Measurements from ENCODE around the gene MOCS2.
A peak's percentile ranks its signal among the peaks of the same experiment; 100 is the strongest.

The MOCS2 gene

DNA sequence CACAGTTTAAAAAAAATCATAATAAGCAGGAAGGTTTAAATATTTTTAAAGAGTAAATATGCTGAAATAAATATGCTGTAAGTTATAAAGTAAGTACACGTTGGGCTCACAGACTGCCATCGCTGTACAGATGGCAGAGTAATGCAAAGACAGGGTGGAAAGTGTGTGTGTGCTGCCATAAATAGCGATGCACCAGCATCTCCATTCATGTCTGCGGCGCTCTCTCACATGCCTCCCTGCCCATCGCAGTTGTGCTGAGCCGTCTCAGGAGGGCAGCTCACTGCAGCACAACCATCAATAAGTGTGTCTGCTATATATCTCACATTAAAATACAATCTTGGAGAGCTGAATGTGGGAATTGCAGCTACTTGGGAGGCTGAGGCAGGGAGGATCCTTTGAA lies 14.3 kb downstream of the MOCS2 start:
- no peak for DNase-seq (ENCODE audit: low read depth, low spot score)

DNA sequence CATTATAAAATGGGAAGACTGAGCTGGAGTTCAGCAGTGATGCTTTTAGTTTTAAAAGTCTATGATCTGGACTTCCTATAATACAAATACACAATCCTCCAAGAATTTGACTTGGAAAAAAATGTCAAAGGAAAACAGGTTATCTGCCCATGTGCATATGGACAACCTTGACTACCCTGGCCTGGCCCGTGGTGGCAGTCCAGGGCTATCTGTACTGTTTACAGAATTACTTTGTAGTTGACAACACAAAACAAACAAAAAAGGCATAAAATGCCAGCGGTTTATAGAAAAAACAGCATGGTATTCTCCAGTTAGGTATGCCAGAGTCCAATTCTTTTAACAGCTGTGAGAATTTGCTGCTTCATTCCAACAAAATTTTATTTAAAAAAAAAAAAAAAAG lies 17.3 kb downstream of the MOCS2 start:
- no peak for DNase-seq (ENCODE audit: low read depth, low spot score)

DNA sequence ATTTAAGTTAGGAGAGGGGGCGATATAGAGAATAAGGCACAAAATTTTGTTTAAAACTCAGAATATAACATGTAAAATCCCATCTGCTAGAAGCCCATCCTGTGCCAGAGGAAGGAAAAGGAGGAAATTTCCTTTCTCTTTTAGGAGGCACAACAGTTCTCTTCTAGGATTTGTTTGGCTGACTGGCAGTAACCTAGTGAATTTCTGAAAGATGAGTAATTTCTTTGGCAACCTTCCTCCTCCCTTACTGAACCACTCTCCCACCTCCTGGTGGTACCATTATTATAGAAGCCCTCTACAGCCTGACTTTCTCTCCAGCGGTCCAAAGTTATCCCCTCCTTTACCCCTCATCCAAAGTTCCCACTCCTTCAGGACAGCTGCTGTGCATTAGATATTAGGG lies 18.3 kb downstream of the MOCS2 start:
- no peak for DNase-seq (ENCODE audit: low read depth, low spot score)

DNA sequence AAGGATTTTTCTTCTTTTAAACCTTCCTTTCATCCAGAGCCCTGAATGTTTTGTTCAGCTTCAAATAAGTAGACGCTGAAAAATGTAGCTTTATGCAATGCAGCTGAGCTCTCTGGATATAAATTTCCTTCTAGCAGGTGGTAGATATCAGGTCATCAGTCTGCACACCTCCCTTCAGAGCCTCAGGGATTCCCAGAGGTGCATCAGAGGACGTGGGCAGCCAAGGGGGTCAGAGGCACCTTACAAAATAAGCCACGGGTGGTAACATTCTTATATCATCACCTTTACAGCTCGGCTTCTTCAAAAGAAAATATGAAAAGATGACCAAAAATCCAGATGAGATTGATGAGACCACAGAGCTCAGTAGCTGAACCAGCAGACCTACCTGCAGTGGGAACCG lies 19.3 kb downstream of the MOCS2 start:
- DNase-seq (ENCODE audit: low read depth, low spot score) = no peak

DNA sequence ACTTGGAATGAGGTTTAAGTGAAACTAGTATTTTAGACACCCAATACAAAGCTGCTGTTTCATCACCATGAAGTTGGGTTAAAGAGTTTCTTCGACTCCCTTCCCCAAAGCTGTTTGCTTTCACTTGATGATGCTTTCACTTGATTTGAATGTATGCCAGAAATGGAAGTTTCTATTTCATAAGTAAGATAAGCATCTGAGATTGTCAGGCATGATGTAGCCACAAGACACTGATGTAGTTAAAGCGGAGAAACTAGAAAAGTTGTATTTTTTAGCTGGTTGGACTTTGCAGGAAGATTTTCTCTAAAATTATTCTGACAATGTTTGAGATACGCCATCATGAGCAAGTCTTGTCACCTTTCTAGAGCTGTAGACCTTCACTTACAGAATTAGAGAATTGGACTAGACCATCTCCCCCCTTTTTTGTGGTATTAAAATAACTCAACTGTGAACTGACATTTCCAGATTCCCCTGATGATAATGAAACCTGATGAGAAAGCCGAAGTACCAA lies 20.0 kb downstream of the MOCS2 start:
- no peak for DNase-seq (ENCODE audit: low read depth, low spot score)

DNA sequence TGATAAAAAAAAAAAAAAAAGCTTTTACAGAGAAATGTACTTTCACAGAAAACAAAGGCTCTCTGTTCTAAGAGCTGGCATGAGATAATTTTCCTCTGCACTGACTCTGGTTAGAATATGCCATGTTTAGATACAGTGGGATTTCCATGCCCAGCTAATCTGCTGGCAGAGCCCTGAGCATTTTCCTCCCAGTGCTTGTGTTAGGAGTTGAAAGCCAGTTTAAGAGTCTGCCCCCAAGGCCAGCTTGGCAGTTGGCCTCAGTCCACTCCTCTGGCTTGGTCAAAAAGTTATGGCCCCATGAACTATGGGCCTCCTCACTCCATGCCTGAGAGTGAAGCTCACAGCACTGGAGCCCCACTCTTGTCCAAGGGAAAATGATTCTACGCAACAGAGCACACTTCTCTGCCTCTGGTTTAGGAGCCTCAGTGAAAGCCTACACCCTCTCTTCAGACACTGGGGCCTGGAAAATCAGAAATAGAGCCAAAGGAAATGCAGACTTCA lies 21.9 kb downstream of the MOCS2 start:
- no peak for DNase-seq (ENCODE audit: low read depth, low spot score)

DNA sequence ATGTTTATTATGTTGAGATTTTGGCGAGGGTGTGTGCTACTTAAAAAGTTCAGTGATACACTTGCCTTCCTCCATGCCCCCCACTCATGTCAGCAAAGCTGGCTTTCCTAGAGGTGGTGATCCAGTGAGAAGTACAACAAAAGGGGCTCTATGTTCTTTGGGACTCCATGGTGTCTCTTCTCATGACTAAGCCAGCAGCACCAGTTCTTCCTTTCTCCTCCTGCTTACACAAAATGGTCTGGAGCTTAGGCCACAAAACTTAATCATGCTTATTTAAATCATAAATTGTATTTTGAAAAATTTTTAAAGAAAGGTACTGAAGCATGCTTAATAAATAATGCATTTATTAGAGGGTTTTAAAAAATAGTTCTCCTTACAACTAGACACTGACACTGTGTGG lies 22.4 kb downstream of the MOCS2 start:
- no peak for DNase-seq (ENCODE audit: low read depth, low spot score)

DNA sequence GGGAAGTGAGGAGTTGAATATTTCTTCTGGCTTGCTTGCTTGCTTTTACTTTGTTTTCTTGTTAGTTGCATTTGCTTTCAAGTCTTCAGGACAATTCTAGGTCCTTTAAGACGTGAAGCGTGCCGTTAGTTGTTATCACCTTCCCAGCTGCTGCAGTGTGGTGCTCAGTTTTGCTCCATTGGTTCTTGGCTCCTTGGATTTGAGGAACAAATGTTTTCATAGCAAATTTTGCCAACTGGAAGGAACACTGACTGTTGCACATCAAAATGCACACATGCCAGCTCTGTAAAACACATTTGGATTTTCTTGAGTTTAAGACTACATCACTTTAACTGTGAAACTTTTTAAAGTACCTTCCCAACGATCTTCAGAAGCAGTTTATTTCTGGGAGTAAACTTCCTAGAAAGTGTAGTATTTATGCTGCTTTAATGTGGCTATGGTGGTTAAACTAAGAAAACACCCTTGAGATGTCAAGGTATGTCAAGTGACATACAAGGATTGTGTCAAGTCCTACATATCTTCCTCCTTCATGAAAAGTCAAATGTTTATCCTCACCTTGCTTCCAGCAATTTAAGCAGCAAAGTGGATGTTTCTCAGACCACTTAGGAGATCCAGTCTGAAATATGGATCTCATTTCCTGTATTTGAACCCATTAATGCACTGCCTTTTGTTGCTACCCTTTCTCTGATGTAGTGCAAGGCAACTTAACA lies 24.9 kb downstream of the MOCS2 start:
- no peak for DNase-seq (ENCODE audit: low read depth, low spot score)

DNA sequence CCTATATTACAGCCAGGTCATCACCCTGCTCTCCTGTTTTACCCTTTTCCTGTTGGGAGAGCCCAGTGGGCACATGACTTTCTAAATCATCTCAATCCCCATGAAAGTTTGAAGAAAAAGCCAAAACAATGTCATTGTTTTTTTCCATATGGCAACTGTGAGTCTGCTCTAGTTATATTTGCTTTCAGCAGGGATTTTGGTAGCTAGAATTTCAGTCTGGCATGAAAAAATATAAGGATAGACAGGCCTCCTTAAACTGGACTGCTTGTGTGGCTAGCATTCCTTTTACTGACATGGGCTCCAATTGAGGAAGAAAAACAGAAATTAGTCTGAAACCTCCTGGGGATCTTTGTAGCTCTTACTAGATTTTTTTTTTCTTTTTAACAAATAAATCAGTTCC lies 25.6 kb downstream of the MOCS2 start:
- DNase-seq (ENCODE audit: low read depth, low spot score) = no peak

DNA sequence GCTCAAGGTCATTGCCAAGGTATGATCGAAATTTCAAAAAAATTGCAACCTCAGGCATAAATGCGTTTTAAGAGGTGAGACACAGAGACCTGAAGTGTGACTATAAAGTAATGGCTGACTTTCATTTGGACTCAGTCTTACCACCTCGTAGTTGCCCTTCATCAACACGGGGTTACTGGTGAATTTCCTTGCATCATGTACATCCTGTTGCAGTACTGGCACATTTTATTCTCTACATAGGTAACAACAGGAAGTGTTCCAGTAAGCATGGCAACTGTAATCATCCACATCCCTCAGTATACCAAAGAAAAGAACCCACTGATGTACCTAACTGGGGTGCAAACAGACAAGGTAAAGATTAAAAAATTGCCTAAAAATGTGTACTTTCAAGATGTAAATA lies 29.3 kb downstream of the MOCS2 start:
- no peak for DNase-seq (ENCODE audit: low read depth, low spot score)

DNA sequence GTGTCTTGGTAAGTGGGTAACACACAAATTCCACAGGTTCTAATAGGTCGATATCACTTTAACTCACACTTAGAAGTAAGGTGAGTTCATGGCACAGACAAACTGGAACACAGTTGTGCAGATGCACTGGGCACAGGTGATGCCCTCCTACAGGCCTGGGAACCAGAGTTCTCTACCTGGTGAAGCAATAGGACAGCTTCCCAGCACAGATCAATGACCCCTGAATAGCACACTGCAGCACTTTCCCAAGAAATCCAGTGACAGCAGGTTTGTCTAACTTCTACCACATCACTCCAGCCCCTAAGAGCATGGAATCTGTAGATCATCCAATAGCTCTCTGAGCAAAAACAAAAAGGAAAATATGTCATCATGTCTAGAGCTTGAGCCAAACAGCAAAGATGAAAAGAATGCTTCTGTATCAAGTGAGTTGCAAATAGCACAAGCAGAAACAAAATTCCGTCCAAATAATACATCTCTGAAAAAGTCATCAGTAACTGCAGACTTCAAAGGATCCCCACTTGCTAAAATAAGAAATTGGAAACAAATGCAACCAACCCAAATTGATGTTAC lies 33.5 kb downstream of the MOCS2 start:
- DNase-seq (ENCODE audit: low read depth, low spot score) = no peak

DNA sequence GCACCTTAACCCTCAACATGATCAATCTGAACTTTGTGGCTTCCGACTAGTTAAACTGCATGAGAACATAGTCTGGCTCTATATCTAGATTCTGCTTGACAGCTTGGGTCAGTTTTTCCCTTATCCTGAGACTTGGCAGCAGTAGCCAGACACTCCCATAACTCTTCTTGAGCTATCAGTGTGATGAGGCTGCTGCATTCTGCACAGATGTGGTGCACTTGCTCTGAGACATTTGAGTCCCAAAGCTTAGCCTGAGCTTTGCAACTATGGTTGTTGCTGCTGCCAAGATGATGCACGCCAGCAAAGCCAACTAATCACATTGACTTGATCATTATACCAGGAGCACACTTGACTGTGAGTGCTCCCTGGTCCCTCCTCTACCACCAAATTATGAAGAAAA lies 36.2 kb downstream of the MOCS2 start:
- DNase-seq (ENCODE audit: low read depth, low spot score) = no peak

DNA sequence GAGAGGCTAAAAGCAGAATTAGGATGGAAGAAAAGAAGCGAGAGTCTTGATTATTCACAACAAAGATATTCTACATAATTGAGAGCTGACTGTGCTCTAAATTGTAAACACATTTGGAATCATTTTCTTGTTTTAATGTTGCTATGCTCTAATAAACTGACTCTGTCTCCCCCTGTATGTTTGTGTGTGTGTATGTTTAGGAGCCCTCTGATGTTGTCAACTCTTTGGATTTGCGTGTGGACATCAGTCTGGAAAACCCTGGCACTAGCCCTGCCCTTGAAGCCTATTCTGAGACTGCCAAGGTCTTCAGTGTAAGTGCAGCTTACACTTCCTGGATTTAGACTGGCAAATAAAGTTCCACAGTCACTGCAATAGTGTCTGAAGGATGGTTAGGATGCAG lies 37.8 kb downstream of the MOCS2 start:
- no peak for DNase-seq (ENCODE audit: low read depth, low spot score)

DNA sequence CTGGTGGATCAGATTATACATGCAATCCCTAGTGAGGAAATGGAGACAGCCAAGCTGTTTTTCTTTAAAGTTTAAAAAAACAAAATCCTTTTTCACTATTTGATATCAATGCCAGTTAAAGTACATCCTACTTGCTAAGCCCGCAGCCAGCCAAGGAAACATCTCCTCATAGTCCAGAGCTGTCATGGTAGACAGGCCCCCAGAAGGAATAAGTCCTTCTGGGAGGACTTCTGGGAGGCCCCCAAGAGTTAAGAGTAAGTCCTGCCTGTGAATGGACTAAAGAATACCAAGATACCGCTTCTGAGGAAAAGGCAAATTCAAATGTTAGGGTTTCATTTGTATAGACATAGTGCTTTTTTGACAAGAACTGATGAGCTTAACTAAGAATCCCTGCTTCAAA lies 38.3 kb downstream of the MOCS2 start:
- DNase-seq (ENCODE audit: low read depth, low spot score) = no peak

DNA sequence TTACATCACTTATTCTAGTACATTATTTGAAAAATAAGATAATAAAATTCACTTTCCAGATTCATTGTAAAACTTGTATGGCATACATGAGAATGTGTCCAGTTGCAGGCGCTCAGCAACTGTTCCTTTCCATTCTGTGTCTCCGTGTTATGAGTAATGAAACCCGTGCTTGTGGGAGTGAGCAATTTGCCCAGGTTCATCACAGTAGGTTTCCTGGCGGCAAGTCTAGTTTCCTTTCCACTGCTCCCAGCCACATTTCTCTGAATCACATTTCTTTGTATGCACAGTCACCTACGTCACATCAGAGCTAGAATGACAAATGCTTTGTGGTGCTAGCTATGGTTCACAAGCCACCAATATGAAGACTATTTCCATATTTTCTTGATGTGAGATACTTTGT lies 39.9 kb downstream of the MOCS2 start:
- DNase-seq (ENCODE audit: low read depth, low spot score) = peak; percentile 67

DNA sequence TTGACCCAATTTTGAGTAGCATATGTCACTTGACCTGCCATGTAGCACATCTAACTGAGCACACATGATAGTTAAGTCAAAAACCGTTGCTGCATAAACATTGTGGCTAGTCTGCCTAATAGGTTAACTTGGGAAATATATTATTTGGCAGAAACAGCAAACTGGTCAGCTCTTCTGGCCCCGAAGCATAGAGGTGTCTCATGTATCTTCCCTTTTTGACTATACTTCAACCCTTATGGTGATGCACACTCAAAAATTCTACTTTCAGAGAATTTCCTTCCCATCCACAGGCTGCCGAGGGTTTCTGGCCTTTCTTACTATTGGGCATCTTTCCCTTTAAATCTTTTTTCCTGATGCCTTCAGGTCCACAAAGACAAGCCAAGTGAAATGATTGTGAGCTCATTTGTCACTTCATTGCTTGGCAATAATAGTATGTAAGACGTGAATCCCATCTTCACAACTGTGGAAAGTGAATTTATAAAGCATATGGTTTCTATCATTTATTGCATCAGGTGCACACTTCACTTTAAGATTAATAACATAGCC lies 41.2 kb downstream of the MOCS2 start:
- no peak for DNase-seq (ENCODE audit: low read depth, low spot score)

DNA sequence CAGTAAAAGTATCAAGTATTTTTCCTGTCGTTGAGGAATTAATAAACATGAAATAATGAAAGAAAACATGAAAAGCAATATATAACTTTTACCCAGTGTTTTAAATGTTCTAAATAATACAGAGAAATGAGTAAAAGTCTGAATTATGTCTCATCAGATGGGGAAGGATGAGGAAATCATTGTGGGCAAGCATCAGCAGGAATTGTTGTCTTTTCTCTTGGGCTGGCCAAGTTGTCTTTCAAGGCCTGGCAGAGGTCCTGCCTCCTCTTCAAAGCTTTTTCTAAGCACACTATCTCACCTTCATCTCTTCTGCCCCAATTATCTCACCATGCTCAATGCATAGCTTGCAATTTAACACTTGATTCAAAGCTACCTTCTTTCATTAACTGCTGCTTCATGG lies 41.9 kb downstream of the MOCS2 start:
- DNase-seq (ENCODE audit: low read depth, low spot score) = no peak

DNA sequence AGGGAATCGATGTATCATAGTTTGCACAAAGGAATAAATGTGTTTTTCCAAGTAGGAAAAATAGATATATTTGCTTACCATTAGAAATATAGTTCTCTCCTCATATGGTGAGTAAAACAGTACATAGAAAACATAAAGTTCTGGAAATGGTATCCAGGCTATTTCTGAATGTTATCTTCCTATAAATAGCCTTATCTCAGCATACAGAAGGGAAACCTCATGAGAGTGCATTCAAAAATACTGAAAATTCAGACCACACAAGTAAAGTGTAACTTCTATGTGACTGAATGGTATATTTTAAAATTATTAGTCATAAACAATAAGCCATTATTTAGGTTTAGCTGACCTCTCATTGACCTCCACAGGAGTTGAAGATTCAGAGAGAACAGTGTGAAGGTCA lies 43.5 kb downstream of the MOCS2 start:
- no peak for DNase-seq (ENCODE audit: low read depth, low spot score)

DNA sequence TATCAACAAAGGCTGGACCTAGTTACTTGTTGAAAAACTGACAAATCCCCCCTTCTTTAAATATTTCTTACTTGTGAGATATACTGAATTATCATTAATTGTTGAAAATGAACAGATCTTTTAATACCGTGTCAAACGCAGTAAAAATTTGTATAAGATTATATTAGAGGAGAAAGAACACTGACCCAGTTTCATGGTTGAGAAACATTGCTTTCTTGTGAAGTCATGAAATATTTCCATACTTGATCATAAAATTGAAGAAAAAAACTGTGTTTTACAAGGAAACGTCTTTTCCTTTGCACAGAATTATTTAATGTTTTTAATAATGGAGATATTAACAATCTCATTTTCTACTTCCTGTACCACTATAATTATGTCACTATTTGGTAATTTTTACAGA lies 45.8 kb downstream of the MOCS2 start:
- DNase-seq (ENCODE audit: low read depth, low spot score) = no peak

DNA sequence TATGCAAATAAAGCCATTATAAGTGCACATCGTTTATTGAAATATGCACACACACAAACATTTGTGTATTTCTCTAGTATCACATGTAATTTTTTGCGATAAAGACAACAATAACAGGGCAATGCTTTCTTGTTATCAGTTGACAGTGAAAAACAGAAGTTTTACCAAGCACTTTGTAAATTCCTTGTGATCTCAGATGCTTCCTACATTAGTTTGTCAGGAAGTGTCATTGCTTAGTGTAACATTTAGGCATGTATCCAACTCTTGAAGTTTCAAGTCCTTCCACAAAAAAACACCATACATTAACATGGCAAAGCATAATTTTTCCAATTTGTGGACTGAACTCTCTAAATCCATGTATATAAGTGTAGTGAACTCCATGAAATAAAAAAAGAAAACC lies 46.4 kb downstream of the MOCS2 start:
- no peak for DNase-seq (ENCODE audit: low read depth, low spot score)

DNA sequence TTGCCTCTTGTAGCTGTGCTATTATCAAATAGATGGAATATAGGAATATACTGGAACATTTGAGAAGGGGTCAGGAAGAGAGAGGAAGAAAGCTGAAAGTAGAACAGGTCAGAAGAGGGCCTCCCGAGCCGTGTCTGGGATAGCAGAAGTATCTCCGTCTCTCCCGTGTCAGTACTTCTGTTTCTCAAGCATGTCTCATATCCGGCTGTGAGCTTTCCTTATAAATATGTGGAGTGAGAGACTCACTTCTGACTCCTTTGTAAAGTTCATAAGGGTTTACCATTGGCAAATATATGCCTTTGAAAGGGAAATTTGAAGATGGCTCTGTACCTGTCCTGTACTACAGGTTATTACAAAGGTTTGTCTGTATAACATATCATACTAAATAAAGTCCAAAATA lies 50.3 kb downstream of the MOCS2 start:
- DNase-seq (ENCODE audit: low read depth, low spot score) = no peak

DNA sequence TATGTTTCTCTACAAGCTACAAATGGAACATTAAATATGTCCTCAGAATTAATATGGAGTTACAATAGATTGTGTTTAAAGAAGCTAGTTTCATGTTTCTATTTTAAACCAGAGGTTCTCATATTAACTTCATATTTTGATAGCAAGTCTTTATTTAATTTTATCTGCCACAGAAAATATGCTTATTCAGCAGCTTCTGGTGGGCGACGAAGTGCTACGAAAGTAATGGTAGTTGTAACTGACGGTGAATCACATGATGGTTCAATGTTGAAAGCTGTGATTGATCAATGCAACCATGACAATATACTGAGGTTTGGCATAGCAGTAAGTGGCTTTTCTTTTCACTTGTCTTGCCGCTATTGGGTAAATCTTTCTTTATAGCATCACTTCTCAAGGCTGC lies 54.2 kb downstream of the MOCS2 start:
- no peak for DNase-seq (ENCODE audit: low read depth, low spot score)

DNA sequence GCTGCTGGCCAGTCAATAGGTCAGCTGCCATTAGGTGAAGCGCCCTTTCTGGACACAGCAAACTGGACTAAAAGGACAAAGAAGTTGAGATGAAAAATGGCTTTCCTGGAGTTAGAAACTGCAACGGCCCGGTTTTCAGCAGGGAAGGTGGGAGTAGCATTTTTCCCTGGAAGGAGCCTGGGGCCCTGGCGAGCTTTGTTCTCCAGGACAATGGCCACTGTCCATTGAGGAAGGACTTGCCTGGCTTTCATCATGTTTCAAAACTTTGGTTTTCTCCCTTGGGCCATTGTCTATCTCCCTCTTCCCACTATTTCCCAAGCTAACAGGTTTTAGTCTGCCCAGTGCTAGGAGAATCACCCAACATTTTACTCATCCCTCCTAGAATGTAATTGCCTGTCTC lies 56.2 kb downstream of the MOCS2 start:
- no peak for DNase-seq (ENCODE audit: low read depth, low spot score)
